Right kidney (tissue), 9 donors: Measurements from ENCODE around the gene SGK2.

ENCODE experiments used
- DNase-seq: peaks from one replicate; pipeline ENCODE4 v3.0.0-alpha.2; 2016
- long read RNA-seq, 8 donors: transcript quantifications; one replicate each; lab custom pipeline, GENCODE V29; 2026

Gene SGK2
- long read RNA-seq, donor 1, partial matches to known transcripts: 5 of 8 reads
- long read RNA-seq, donor 1, other reads (novel, unspliced or antisense): 0 of 8 reads
- long read RNA-seq, donor 2, transcript SGK2-203 (13 exons, 1,911 nt): major isoform, 5 of 5 reads
- long read RNA-seq, donor 2, partial matches to known transcripts: 0 of 5 reads
- long read RNA-seq, donor 2, other reads (novel, unspliced or antisense): 0 of 5 reads
- long read RNA-seq, donor 3, partial matches to known transcripts: 0 of 2 reads
- long read RNA-seq, donor 3, other reads (novel, unspliced or antisense): 0 of 2 reads
- long read RNA-seq, donor 4, transcript SGK2-203 (13 exons, 1,911 nt): major isoform, 5 of 8 reads
- long read RNA-seq, donor 4, partial matches to known transcripts: 0 of 8 reads
- long read RNA-seq, donor 4, other reads (novel, unspliced or antisense): 0 of 8 reads
- long read RNA-seq, donor 5, partial matches to known transcripts: 0 of 3 reads
- long read RNA-seq, donor 5, other reads (novel, unspliced or antisense): 0 of 3 reads
- long read RNA-seq, donor 6, partial matches to known transcripts: 0 of 2 reads
- long read RNA-seq, donor 6, other reads (novel, unspliced or antisense): 0 of 2 reads
- long read RNA-seq, donor 7, transcript SGK2-203 (13 exons, 1,911 nt): major isoform, 5 of 7 reads
- long read RNA-seq, donor 7, partial matches to known transcripts: 0 of 7 reads
- long read RNA-seq, donor 7, other reads (novel, unspliced or antisense): 0 of 7 reads
- long read RNA-seq, donor 8, partial matches to known transcripts: 0 of 6 reads
- long read RNA-seq, donor 8, other reads (novel, unspliced or antisense): 0 of 6 reads

- peak; percentile 75 for DNase-seq
Measured at GRCh38 chr20:43558412-43559146, at the start of gene SGK2. TSS of gene SGK2 (plus strand) at chr20:43559027. CDS start at chr20:43566496, 7,469 bp downstream.

GRCh38 chr20:43511879-43512278 is 46.9 kb upstream of the SGK2 start:
- no peak for DNase-seq

GRCh38 chr20:43513372-43513930 is 45.4 kb upstream of the SGK2 start:
- no peak for DNase-seq

GRCh38 chr20:43513931-43514647 is 44.7 kb upstream of the SGK2 start:
- peak; percentile 79 for DNase-seq

GRCh38 chr20:43514648-43514999 is 44.2 kb upstream of the SGK2 start:
- no peak for DNase-seq

GRCh38 chr20:43515628-43516027 is 43.2 kb upstream of the SGK2 start:
- DNase-seq: no peak

- DNase-seq: no peak
Measured at GRCh38 chr20:43516251-43516824, 42.5 kb upstream of the SGK2 start.

- no peak for DNase-seq
Measured at GRCh38 chr20:43520074-43520630, 38.7 kb upstream of the SGK2 start.

GRCh38 chr20:43525021-43525420 is 33.8 kb upstream of the SGK2 start:
- DNase-seq: no peak

GRCh38 chr20:43528258-43528875 is 30.5 kb upstream of the SGK2 start:
- no peak for DNase-seq

- DNase-seq: no peak
Measured at GRCh38 chr20:43529051-43529450, 29.8 kb upstream of the SGK2 start.

- DNase-seq: no peak
Measured at GRCh38 chr20:43529457-43530153, 29.2 kb upstream of the SGK2 start.

- DNase-seq: no peak
Measured at GRCh38 chr20:43530321-43531090, 28.3 kb upstream of the SGK2 start.

GRCh38 chr20:43531091-43531443 is 27.8 kb upstream of the SGK2 start:
- no peak for DNase-seq

GRCh38 chr20:43532416-43533055 is 26.3 kb upstream of the SGK2 start:
- no peak for DNase-seq

- DNase-seq: no peak
Measured at GRCh38 chr20:43533060-43533459, 25.8 kb upstream of the SGK2 start.

GRCh38 chr20:43534016-43534415 is 24.8 kb upstream of the SGK2 start:
- no peak for DNase-seq

GRCh38 chr20:43534791-43535350 is 24.0 kb upstream of the SGK2 start:
- DNase-seq: no peak
